ENCODE results near the gene TAMALIN.

Gene TAMALIN

DNA sequence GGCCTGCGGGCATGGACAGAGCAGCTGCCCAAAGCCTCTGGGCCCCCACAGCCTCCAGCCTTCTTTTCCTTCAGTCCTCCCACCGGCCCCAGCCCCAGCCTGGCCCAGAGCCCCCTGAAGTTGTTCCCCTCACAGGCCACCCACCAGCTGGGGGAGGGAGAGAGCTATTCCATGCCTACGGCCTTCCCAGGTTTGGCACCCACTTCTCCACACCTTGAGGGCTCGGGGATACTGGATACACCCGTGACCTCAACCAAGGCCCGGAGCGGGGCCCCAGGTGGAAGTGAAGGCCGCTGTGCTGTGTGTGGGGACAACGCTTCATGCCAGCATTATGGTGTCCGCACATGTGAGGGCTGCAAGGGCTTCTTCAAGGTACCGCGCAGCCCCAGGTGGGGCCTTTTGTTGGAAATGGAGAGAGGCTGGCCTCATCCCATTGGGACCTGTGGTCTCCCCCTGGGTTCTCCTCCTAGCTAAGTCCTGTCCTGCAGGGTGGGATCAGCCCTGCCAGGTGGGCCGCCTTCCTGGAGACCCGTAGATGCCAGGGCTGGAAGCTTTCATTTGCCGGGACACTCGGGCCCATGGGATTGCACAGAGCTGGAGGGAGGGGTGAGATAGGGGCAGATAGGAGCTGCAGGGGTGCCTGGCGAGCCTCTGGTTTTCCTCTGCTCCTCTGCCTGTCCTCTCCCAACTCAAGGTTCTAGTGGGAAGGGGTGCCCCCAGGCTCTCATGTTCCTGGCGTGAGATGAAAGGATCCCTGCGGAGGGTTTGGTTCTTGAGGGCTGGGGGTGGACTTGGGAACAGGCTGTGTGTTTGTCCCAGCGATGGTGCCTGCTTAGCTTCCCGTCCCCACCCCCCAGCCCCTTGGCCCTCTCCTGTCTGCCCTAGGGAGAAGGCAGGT, 48.3 kb downstream of the TAMALIN start:
- no peak for DNase-seq (ENCODE audit: low spot score)
- no peak for FAIRE-seq

DNA sequence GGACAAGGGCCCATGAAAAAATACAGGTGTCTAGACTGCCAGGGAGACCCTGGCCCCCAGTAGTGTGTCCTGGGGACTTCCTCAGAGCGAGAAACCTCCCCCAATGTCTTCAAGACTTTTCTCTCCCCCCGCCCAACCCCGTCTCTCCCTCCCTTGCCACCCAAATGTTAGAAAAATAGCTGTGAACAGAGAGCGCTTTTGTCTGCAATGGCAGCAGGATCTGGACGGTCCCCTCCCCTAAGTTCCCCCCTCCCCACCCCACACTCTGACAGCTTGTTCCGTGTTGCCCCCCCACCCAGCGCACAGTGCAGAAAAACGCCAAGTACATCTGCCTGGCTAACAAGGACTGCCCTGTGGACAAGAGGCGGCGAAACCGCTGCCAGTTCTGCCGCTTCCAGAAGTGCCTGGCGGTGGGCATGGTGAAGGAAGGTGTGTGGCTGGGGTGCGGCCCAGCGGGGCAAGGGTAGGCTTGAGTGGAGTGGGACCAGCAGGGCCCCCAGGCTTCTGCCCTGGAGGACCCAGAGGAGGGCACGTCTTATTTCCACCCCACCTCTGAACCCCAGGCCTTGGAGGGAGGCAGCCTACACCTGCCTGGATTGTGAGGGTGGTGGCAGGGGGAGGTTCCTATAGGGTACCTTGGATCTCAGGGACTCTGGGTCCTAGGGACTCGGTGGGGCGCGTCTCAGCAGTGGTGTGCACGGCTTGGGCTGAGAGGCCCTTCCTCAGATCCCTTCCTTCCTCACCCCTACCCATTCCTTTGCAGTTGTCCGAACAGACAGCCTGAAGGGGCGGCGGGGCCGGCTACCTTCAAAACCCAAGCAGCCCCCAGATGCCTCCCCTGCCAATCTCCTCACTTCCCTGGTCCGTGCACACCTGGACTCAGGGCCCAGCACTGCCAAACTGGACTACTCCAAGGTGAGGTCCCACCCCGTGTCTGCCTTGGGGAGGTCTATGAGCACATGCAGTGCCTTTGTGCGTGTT, 49.3 kb downstream of the TAMALIN start:
- no peak for FAIRE-seq
- DNase-seq (ENCODE audit: low spot score): no peak

DNA sequence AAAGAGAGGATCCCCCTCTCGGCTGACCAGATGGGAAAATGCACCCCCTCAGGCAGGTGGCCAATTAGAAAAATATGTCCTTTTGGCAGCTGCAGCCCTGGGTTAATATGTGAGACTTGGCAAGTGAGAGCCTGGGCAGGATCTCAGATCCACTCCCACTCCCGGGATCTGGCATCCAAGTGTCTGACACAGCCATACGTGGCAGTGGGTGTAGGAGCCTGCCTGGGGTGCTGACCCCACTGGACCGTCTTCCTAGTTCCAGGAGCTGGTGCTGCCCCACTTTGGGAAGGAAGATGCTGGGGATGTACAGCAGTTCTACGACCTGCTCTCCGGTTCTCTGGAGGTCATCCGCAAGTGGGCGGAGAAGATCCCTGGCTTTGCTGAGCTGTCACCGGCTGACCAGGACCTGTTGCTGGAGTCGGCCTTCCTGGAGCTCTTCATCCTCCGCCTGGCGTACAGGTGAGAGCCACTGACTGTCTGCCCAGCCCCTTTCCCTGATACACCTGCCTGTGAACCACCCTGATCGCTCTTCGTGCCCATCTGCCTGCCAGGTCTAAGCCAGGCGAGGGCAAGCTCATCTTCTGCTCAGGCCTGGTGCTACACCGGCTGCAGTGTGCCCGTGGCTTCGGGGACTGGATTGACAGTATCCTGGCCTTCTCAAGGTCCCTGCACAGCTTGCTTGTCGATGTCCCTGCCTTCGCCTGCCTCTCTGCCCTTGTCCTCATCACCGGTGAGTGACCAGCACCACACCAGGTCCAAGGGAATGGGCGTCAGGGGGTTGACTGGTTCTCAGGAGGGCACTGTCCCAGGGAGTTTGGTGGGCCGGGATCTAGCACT, 50.3 kb downstream of the TAMALIN start:
- no peak for DNase-seq (ENCODE audit: low spot score)
- no peak for FAIRE-seq

DNA sequence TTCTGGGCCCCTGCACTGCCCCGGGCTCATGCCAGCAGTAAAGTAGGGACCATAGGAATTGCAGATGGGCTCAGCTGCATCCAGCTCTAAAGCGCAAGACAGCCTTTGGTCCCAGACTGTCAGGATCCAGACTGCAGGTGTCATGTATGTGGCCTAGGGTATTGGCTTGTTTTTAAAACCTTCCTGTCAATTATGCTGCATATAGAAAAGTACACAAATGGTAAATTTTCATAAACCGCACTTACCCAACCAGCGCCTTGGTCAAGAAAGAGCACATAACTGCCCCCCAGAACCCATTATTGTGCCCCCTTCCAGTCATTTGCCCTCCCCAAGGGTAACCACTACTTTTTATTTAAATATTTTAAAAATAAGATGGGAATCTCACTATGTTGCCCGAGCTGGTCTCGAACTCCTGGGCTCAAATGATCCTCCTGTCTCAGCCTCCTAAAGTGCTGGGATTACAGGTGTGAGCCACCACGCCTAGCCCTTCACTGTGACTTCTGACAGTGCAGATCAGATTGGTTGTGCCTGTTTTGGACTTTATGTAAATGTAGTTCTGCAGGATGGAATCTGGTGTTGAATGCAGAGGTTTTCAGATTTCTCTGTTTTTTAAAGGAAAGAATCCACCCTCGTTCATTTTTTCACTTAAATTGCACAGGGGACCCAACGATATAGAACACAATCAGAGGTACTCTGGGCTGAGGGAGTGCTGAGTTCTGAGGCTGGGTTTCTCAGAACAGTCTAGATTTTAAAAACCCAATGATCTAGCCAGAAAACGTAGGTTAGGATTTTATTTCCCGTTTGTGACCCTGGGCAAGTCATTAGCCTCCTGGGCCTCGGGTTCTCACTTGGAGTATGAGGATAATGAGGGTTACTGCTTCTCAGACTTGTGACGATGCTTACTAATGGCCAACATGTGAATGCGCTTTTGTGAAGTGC, 51.2 kb downstream of the TAMALIN start:
- DNase-seq (ENCODE audit: low spot score) (no peak), FAIRE-seq (no peak)

DNA sequence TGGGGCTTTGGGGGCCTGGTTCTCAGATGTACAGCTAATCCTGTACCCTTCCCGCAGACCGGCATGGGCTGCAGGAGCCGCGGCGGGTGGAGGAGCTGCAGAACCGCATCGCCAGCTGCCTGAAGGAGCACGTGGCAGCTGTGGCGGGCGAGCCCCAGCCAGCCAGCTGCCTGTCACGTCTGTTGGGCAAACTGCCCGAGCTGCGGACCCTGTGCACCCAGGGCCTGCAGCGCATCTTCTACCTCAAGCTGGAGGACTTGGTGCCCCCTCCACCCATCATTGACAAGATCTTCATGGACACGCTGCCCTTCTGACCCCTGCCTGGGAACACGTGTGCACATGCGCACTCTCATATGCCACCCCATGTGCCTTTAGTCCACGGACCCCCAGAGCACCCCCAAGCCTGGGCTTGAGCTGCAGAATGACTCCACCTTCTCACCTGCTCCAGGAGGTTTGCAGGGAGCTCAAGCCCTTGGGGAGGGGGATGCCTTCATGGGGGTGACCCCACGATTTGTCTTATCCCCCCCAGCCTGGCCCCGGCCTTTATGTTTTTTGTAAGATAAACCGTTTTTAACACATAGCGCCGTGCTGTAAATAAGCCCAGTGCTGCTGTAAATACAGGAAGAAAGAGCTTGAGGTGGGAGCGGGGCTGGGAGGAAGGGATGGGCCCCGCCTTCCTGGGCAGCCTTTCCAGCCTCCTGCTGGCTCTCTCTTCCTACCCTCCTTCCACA, 52.0 kb downstream of the TAMALIN start:
- FAIRE-seq (no peak), DNase-seq (ENCODE audit: low spot score) (no peak)

DNA sequence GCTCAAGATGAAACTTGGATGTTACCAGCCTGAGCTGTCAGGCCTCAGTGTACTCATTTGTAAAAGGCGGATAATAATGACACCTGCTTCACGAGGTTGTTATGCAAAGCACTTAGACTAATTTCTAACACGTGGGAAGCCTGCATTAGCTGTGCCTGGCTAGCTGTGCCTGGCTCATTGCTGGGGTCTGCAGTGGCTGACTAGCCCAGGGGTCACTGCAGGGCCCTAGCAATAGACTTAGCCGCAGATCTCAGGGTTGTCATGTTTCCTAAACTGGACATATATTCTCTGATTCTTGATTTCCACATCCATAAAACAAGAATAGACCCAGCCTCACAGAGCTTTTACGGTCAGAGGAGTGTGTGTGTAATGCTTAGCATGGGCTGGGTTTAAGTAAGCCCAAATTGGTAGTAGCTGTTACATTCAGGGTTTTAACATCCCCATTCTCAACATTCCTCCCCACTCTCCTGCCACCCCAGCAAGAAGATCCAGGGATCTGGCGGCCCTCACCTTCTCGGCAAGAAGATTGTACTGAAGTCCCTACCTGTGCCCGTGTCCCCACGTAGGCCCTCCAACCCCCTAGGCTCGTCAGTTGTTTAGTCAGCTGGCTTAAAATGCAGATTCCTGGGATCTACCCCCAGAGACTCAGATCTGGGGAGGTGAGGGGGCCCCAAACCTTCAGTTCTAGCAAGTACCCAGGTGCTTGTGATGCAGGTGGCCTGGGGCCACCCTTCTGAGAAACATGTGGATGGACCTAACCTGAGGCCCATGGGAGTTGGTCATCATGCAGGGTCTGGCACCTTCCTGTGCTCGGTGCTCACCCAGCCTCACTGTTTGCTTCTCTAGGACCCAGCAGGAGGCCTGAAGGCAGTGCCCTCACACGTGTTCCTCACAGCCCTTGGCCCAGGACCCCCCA, 53.1 kb downstream of the TAMALIN start:
- no peak for FAIRE-seq
- DNase-seq (ENCODE audit: low spot score): no peak

DNA sequence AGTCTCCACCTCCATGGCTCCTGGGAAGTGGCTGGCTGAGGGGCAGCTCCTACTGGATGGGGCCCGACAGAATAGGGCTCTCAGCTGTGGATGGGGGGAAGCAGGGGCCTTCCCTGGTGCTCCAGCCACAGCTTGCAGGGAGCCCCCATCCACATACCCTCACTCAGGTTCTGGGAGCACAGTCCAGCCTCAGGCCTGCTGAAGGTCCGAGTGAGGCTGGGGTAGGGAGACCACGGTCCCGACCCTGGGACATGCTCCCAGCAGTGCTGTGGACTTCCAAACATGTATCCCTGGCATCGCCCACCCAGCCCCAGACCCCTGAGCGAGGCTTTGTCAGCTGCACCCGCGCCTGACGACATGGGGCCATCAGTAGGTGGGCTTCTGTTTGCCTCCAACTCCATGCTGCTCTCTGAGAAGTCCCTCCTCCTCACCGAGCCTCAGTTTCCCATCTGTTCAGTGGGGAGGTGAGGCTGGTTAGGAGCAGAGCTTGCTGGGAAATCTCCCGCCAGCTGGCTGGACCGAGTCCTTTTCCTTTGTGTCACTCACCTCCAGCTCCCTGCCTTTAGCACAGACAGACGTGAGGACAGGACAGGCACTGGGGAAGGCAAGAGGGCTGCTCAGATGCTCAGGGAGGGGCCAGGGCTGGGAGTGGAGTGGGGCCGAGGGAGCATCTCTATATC, 53.9 kb downstream of the TAMALIN start:
- DNase-seq (ENCODE audit: low spot score): no peak
- no peak for FAIRE-seq

DNA sequence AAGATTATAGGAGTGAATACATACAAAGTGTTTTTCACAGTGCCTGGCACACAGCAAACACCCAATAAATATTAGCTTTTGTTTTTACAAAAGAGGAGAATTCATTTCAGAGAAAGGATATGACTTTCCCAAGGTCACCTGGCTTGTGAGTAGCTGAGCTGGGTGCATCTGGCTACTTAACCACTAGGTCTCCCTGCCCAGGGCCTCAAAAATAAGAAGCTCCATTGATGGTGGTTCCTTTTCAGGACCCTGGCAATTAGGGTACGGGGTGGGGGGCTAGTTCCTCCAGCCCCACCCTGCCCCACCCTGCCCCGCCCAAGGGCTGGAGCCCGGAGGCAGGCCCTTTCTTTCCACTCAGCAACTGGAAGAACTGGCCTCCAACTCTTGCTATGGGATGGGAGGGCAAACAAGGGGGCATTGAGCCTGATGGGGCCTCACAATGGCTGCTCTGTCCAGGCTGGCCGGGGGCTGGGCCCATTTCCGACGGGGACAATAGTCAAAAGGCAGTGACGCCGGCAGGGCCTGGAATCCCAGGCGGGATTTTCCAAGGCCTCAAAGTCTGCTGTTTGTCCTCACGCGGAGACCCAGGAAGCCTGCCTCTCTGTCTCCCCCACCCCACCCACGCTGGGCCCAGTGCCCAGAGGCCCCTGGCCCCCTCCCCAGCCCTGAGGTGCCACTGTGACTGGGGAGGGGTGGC, 54.9 kb downstream of the TAMALIN start:
- FAIRE-seq: no peak
- DNase-seq (ENCODE audit: low spot score): no peak

DNA sequence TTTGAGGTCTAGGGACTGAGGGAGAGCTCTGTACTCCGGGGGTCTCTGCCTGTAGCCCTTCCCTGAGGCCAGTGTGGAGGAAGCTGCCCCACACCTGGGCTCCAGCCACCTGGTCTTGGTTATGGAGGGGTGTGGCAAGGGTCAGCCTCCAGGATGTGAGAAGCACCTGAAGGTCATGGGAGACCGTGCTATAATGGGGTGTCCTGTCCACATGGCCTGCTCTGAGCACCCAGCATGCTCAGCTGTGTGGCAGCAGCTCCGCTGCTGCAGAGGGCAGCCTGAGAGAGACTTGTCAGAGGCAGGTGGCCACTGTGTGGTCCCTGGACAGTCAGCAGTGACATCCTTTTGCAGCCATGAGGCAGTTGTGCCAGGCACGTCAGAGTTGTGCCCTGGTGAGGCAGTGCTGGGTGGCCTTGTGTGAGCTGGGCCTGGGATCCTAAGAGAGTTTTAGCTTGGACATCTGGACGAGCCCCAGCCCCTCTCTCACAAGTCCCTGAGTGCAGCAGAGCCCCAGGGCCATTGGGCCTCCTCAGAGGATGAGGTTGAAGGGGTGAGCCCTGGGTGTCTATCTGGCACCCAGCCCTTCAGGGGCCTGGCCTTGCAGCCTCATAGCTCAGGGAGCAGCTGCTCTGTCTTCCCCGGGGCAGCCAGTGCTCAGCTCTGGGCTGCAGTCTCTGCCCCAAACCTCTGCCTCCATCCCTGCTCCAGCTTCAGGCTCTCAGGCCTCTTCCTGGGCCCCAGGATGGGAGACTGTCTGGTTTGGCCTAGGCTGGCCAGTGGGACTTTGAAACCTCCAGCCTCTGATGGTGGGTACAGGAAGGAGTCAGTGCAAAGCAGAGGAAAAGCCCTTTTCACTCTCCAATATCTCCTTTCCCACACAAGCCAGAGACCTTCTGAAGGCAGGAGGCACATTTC, 55.7 kb downstream of the TAMALIN start:
- FAIRE-seq (no peak), DNase-seq (ENCODE audit: low spot score) (no peak)

DNA sequence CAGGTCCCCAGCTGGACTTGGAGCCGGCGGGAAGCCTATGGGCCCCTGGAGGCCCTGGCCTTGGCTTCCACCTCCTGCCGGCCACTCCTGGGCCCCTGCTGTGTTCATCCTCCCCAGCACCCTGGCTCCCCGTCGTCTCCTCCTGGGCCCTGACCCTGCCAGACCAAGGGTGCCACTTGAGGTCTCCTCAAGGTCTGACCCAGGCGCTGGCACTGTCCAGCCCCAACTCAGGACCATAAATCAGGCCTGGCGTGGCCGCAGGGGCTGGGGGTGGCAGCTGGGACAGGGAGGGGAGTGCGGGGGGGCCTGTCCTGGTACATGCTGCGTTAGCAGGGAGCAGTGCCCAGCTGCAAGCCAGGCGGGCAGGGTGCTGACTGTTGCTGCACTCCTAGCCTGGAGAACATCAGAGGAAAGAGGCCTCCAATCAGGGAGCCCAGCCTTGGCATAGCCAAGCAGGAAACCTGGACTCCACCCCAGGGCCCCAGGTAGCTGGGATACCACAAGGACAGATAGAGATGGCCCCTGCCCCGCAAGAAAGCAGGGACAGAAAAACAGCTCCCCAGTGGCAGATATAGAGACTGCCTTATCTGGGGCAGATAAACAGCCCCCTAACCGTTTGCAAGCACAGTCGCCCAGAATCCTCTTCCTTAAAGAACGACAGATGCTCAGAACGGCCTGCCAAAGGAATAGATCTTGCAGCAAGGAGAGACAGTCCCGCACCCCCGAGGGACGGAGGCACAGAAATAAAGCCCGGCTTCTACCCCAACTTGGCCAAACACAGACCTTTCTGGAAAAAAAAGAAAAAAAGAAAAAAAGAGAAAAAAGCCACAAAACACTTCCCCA, 56.6 kb downstream of the TAMALIN start:
- DNase-seq (ENCODE audit: low spot score): no peak
- no peak for FAIRE-seq

DNA sequence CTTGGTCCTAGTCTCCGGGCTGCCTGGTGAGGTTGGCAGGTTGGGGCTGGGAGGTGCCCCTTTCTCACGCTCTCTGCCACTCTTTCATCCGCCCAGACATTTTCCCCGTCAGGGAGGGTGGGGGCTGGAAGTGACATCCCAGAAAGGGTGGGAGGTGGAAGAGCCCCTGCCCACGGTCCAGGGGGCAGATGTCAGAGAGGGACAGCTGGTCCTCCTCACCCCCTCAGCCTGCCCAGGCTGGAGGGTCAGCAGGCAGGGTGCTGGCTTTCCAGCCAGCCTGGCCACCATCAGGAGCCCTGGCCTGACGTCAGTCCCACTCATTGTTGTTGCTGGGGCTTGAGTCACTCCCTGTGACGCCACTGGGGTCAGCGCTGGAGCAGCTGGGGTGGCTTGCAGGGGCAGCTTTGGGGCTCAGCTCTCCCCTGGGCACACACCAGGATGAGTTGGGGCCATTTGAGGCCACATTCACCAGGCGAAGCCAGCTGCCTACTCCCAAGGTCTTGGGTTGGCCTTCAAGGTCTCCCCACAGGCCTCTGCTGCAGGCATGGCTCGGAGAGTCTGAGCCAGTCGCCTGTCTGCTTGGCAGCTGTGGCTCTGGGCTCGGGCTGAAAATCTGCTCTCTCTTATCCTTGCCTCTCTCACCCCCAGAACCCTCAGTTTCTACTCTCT, 57.4 kb downstream of the TAMALIN start:
- FAIRE-seq: no peak
- no peak for DNase-seq (ENCODE audit: low spot score)
